HepG2 (cell line): ENCODE results near the gene CFAP70. TPM values are rescaled to one million over a fixed set of nuclear protein-coding genes. Genes with fewer than 3 reads are reported as not detected.

Experiments
- AGO2 ChIP-seq: fragments of 200-400 bp; formaldehyde crosslinking; optimal IDR thresholded peaks from 2 replicates; pipeline ENCODE3; 2017; ENCODE audit warnings: mild to moderate bottlenecking, low read depth, low read length, moderate library complexity
- CBX1 ChIP-seq: IDR thresholded peaks from one replicate; pipeline ENCODE4 v1.6.1; 2016; ENCODE audit warnings: antibody characterized with exemption, low read depth
- ELF4 ChIP-seq: sonication (generic); formaldehyde crosslinking; IDR thresholded peaks from 2 replicates; pipeline ENCODE4 v1.5.0; 2020; ENCODE audit warnings: missing genetic modification reagents, mild to moderate bottlenecking, moderate library complexity, borderline replicate concordance
- FOSL2 ChIP-seq: sonication (generic); formaldehyde crosslinking; IDR thresholded peaks from 2 replicates; pipeline ENCODE4 v1.4.0; 2020; ENCODE audit warnings: missing genetic modification reagents
- GZF1 ChIP-seq: sonication (generic); formaldehyde crosslinking; IDR thresholded peaks from 2 replicates; pipeline ENCODE4 v1.5.1; 2020; ENCODE audit warnings: mild to moderate bottlenecking, missing genetic modification reagents
- KDM6A ChIP-seq: IDR thresholded peaks from 2 replicates; pipeline ENCODE4 v1.6.1; 2016; ENCODE audit warnings: low read depth
- KLF6 ChIP-seq: IDR thresholded peaks from 2 replicates; pipeline ENCODE4 v1.8.0; 2016; ENCODE audit warnings: missing biosample characterization, missing genetic modification reagents
- MYC ChIP-seq: sonication (generic); formaldehyde crosslinking; IDR thresholded peaks from 2 replicates; pipeline ENCODE4 v1.9.0; 2021; ENCODE audit warnings: missing genetic modification reagents, borderline replicate concordance
- NFE2 ChIP-seq: sonication (generic); formaldehyde crosslinking; IDR thresholded peaks from 2 replicates; pipeline ENCODE4 v1.4.0; 2020; ENCODE audit warnings: missing genetic modification reagents
- PATZ1 ChIP-seq: sonication (generic); formaldehyde crosslinking; IDR thresholded peaks from 2 replicates; pipeline ENCODE4 v1.4.0; 2020; ENCODE audit warnings: missing genetic modification reagents
- RNF219 ChIP-seq: sonication (generic); formaldehyde crosslinking; IDR thresholded peaks from 2 replicates; pipeline ENCODE4 v1.5.0; 2020; ENCODE audit warnings: mild to moderate bottlenecking, missing genetic modification reagents
- ZMYM3 ChIP-seq: sonication (generic); formaldehyde crosslinking; IDR thresholded peaks from 2 replicates; pipeline ENCODE4 v1.5.1; 2020; ENCODE audit warnings: mild to moderate bottlenecking, missing genetic modification reagents
- ZNF333 ChIP-seq: sonication (generic); formaldehyde crosslinking; IDR thresholded peaks from 2 replicates; pipeline ENCODE4 v1.4.0; 2020; ENCODE audit warnings: mild to moderate bottlenecking, missing genetic modification reagents, borderline replicate concordance
- ZNF362 ChIP-seq: sonication (generic); formaldehyde crosslinking; IDR thresholded peaks from 2 replicates; pipeline ENCODE4 v1.4.0; 2020; ENCODE audit warnings: missing genetic modification reagents, mild to moderate bottlenecking, borderline replicate concordance
- ZNF670 ChIP-seq: sonication (generic); formaldehyde crosslinking; IDR thresholded peaks from 2 replicates; pipeline ENCODE4 v1.8.0; 2022; ENCODE audit warnings: mild to moderate bottlenecking, missing genetic modification reagents, borderline replicate concordance
- polyA plus RNA-seq, 8 experiments: library from polyadenylated mRNA; depleted of rRNA in 3 of 8; stranded (reverse) in 7 of 8; unstranded in 1 of 8; fragments of >200 nt; fragmentation: Illumina TruSeq in 4 of 8; extraction: Trizol in 4 of 8; gene quantifications; 2 replicates each; pipeline versions ENCODE4 v1.2.1 to v1.2.3, GENCODE V29; 2011 to 2016; ENCODE audit warnings: low read depth in 4 of 8, missing spikeins in 1 of 8, mixed read lengths in 1 of 8; ENCODE audit not compliant: insufficient read depth in 1 of 8
- total RNA-seq, 5 experiments: library from RNA; depleted of rRNA; stranded (reverse); fragments of >200 nt; fragmentation: Illumina TruSeq; extraction: Trizol; gene quantifications; 2 replicates each; pipeline ENCODE4 v1.2.3, GENCODE V29; 2016; ENCODE audit warnings: low read depth in 1 of 5
- TF ChIP-seq, protein P1 (sequence below): sonication (generic); formaldehyde crosslinking; IDR thresholded peaks from 2 replicates; pipeline ENCODE4 v1.9.0; 2021; ENCODE audit warnings: missing genetic modification reagents, borderline replicate concordance
- TF ChIP-seq, protein P2 (sequence below): IDR thresholded peaks from 2 replicates; pipeline ENCODE4 v1.6.1; 2016; ENCODE audit warnings: low read depth, borderline replicate concordance
- TF ChIP-seq, protein P3 (sequence below): sonication (generic); formaldehyde crosslinking; IDR thresholded peaks from 2 replicates; pipeline ENCODE4 v1.5.0; 2020; ENCODE audit warnings: missing genetic modification reagents, mild to moderate bottlenecking, borderline replicate concordance

The CFAP70 gene
- total and polyA plus RNA-seq, 2 of the 13 experiments (the other 11 are each of a cell fraction or from before 2014, with no cell fraction given), result 0.27 to 0.38 TPM

- TF ChIP-seq ZNF362 (CRISPR knock-in tag), result peak; percentile 28; the same call in 1 of the 2 replicates
- TF ChIP-seq, protein P1, sequence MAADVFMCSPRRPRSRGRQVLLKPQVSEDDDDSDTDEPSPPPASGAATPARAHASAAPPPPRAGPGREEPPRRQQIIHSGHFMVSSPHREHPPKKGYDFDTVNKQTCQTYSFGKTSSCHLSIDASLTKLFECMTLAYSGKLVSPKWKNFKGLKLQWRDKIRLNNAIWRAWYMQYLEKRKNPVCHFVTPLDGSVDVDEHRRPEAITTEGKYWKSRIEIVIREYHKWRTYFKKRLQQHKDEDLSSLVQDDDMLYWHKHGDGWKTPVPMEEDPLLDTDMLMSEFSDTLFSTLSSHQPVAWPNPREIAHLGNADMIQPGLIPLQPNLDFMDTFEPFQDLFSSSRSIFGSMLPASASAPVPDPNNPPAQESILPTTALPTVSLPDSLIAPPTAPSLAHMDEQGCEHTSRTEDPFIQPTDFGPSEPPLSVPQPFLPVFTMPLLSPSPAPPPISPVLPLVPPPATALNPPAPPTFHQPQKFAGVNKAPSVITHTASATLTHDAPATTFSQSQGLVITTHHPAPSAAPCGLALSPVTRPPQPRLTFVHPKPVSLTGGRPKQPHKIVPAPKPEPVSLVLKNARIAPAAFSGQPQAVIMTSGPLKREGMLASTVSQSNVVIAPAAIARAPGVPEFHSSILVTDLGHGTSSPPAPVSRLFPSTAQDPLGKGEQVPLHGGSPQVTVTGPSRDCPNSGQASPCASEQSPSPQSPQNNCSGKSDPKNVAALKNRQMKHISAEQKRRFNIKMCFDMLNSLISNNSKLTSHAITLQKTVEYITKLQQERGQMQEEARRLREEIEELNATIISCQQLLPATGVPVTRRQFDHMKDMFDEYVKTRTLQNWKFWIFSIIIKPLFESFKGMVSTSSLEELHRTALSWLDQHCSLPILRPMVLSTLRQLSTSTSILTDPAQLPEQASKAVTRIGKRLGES (CRISPR knock-in tag), result no peak
- peak; percentile 65; the same call in 1 of the 2 replicates for TF ChIP-seq ELF4
- TF ChIP-seq, protein P2, sequence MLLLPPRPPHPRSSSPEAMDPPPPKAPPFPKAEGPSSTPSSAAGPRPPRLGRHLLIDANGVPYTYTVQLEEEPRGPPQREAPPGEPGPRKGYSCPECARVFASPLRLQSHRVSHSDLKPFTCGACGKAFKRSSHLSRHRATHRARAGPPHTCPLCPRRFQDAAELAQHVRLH (CRISPR knock-in tag), result 0 out of 2 replicates have a peak, but pooled peaks have one; percentile 76
- peak; percentile 4; the same call in 1 of the 2 replicates for TF ChIP-seq GZF1 (CRISPR knock-in tag)
- TF ChIP-seq FOSL2 (CRISPR knock-in tag), result peak; percentile 86
- TF ChIP-seq RNF219 (CRISPR knock-in tag), result peak; percentile 84; the same call in 1 of the 2 replicates
- peak; percentile 21; the same call in 1 of the 2 replicates for TF ChIP-seq ZMYM3 (CRISPR knock-in tag)
- TF ChIP-seq MYC, result peak; percentile 95
- TF ChIP-seq ZNF333 (CRISPR knock-in tag), result peak; percentile 38; the same call in 1 of the 2 replicates
- TF ChIP-seq ZNF670 (CRISPR knock-in tag), result 0 out of 2 replicates have a peak, but pooled peaks have one; percentile 42
- TF ChIP-seq CBX1, result peak; percentile 33
- TF ChIP-seq KDM6A (CRISPR knock-in tag), result no peak
- TF ChIP-seq, protein P3, sequence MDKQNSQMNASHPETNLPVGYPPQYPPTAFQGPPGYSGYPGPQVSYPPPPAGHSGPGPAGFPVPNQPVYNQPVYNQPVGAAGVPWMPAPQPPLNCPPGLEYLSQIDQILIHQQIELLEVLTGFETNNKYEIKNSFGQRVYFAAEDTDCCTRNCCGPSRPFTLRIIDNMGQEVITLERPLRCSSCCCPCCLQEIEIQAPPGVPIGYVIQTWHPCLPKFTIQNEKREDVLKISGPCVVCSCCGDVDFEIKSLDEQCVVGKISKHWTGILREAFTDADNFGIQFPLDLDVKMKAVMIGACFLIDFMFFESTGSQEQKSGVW, result no peak
- TF ChIP-seq NFE2, result no peak
- TF ChIP-seq AGO2, result peak; percentile 76
- TF ChIP-seq KLF6 (CRISPR knock-in tag), result peak; percentile 54; the same call in 1 of the 2 replicates
- no peak; the same call in 1 of the 2 replicates for TF ChIP-seq PATZ1 (CRISPR knock-in tag)
Observed at GRCh38 chr10:73252445-73253224, 106.0 kb downstream of the CFAP70 start, which contains the start of gene MRPS16 (continued).
